ENCODE measurements around the gene VPS13C.
"Not testable (repeated sequence)": the region's sequence is repeated elsewhere in the genome, so short reads cannot be mapped to it uniquely, and the experiment has no call there.

- TF ChIP-seq CTCF (IDR thresholded peaks at IDR 0.05; ENCODE audit: extremely low read depth in 1 of 2, insufficient read depth in 1 of 2, low read depth in 1 of 2, low read length in 2 of 2); POLR2A (IDR thresholded peaks at IDR 0.05; ENCODE audit: low read depth, low read length); MAX (IDR thresholded peaks at IDR 0.05; ENCODE audit: insufficient read depth, insufficient read length): not testable (repeated sequence)
Observed at GRCh38 chr15:62048254-62048653, 12.0 kb downstream of the VPS13C start.

Measured in endothelial cell of umbilical vein (primary cell).